HepG2 (cell line): Measurements from ENCODE around the gene IFI30. TPM values are rescaled to one million over a fixed set of nuclear protein-coding genes. Genes with fewer than 3 reads are reported as not detected.
A peak's percentile ranks its signal among the peaks of the same experiment; 100 is the strongest.

Source experiments
- FOXP4 ChIP-seq: sonication (generic); formaldehyde crosslinking; IDR thresholded peaks from 2 replicates; pipeline ENCODE4 v1.4.0; 2020; ENCODE audit warnings: missing genetic modification reagents
- NFE2L1 ChIP-seq: sonication (generic); formaldehyde crosslinking; IDR thresholded peaks from 2 replicates; pipeline ENCODE4 v1.4.0; 2020; ENCODE audit warnings: missing genetic modification reagents, mild to moderate bottlenecking, borderline replicate concordance
- TBL1XR1 ChIP-seq: fragments of 150-350 bp; IDR thresholded peaks from 2 replicates; pipeline ENCODE4 v1.6.1; 2014; ENCODE audit warnings: borderline replicate concordance, low read length; ENCODE audit not compliant: partially characterized antibody
- ZFP1 ChIP-seq: IDR thresholded peaks from 2 replicates; pipeline ENCODE4 v1.6.1; 2016
- ZNF18 ChIP-seq: sonication (generic); formaldehyde crosslinking; IDR thresholded peaks from 2 replicates; pipeline ENCODE4 v1.8.0; 2022; ENCODE audit warnings: mild to moderate bottlenecking, missing genetic modification reagents; ENCODE audit not compliant: insufficient replicate concordance
- ZNF337 ChIP-seq: sonication (generic); formaldehyde crosslinking; IDR thresholded peaks from 2 replicates; pipeline ENCODE4 v1.5.1; 2020; ENCODE audit warnings: missing genetic modification reagents, low read depth, mild to moderate bottlenecking, borderline replicate concordance
- ZNF563 ChIP-seq: sonication (generic); formaldehyde crosslinking; IDR thresholded peaks from 2 replicates; pipeline ENCODE4 v1.8.0; 2022; ENCODE audit warnings: mild to moderate bottlenecking, moderate library complexity, missing genetic modification reagents
- ZNF768 ChIP-seq: sonication (generic); formaldehyde crosslinking; IDR thresholded peaks from 2 replicates; pipeline ENCODE4 v1.4.0; 2020; ENCODE audit warnings: missing genetic modification reagents
- ZNF772 ChIP-seq: sonication (generic); formaldehyde crosslinking; IDR thresholded peaks from 2 replicates; pipeline ENCODE4 v1.5.0; 2020; ENCODE audit warnings: mild to moderate bottlenecking, missing genetic modification reagents
- ZSCAN29 ChIP-seq: sonication (generic); formaldehyde crosslinking; conservative IDR thresholded peaks from 2 replicates; pipeline ENCODE4 v1.4.0; 2020; ENCODE audit warnings: mild to moderate bottlenecking, missing genetic modification reagents
- ZSCAN31 ChIP-seq: sonication (generic); formaldehyde crosslinking; IDR thresholded peaks from 2 replicates; pipeline ENCODE4 v1.5.0; 2020; ENCODE audit warnings: low read depth, mild to moderate bottlenecking, missing genetic modification reagents
- polyA plus RNA-seq, 8 experiments: library from polyadenylated mRNA; depleted of rRNA in 3 of 8; stranded (reverse) in 7 of 8; unstranded in 1 of 8; fragments of >200 nt; fragmentation: Illumina TruSeq in 4 of 8; extraction: Trizol in 4 of 8; gene quantifications; 2 replicates each; pipeline versions ENCODE4 v1.2.1 to v1.2.3, GENCODE V29; 2011 to 2016; ENCODE audit warnings: low read depth in 4 of 8, missing spikeins in 1 of 8, mixed read lengths in 1 of 8; ENCODE audit not compliant: insufficient read depth in 1 of 8
- total RNA-seq, 5 experiments: library from RNA; depleted of rRNA; stranded (reverse); fragments of >200 nt; fragmentation: Illumina TruSeq; extraction: Trizol; gene quantifications; 2 replicates each; pipeline ENCODE4 v1.2.3, GENCODE V29; 2016; ENCODE audit warnings: low read depth in 1 of 5
- TF ChIP-seq, protein P1 (sequence below): sonication (generic); formaldehyde crosslinking; IDR thresholded peaks from 2 replicates; pipeline ENCODE4 v1.8.1; 2023; ENCODE audit warnings: mild to moderate bottlenecking, moderate library complexity, missing genetic modification reagents
- TF ChIP-seq, protein P2 (sequence below): sonication (generic); formaldehyde crosslinking; IDR thresholded peaks from 2 replicates; pipeline ENCODE4 v1.4.0; 2020; ENCODE audit warnings: mild to moderate bottlenecking, missing genetic modification reagents, borderline replicate concordance
- TF ChIP-seq, protein P3 (sequence below): sonication (generic); formaldehyde crosslinking; IDR thresholded peaks from 2 replicates; pipeline ENCODE4 v1.9.0; 2022; ENCODE audit warnings: missing genetic modification reagents, mild to moderate bottlenecking, borderline replicate concordance

IFI30 gene
- total and polyA plus RNA-seq, 2 of the 13 experiments (the other 11 are each of a cell fraction or from before 2014, with no cell fraction given) = 25.0 to 79.4 TPM

GRCh38 chr19:18152817-18153555 is 20.6 kb upstream of the IFI30 start, which contains the start of gene PIK3R2 (continued):
- TF ChIP-seq, protein P1, sequence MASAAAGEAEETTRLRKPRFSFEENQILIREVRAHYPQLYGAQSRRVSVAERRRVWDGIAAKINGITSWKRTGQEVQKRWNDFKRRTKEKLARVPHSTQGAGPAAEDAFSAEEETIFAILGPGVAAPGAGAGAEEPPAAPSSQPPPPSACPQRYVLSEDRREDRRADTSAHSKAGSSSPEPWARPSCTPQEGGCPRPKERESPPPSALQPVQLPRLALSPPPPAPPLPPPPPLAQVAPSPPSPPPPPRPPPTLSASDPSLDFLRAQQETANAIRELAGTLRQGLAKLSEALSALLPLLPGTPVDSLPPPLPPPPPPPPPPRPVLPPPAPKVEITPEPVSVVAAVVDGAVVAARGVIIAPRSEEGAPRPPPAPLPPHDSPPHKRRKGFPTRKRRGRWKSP (CRISPR knock-in tag) = no peak
- 0 out of 2 replicates have a peak, but pooled peaks have one; percentile 42 for TF ChIP-seq ZSCAN31 (CRISPR knock-in tag)
- no peak for TF ChIP-seq ZSCAN29 (CRISPR knock-in tag)
- TF ChIP-seq TBL1XR1 = peak; percentile 34
- TF ChIP-seq FOXP4 (CRISPR knock-in tag) = no peak
- TF ChIP-seq, protein P2, sequence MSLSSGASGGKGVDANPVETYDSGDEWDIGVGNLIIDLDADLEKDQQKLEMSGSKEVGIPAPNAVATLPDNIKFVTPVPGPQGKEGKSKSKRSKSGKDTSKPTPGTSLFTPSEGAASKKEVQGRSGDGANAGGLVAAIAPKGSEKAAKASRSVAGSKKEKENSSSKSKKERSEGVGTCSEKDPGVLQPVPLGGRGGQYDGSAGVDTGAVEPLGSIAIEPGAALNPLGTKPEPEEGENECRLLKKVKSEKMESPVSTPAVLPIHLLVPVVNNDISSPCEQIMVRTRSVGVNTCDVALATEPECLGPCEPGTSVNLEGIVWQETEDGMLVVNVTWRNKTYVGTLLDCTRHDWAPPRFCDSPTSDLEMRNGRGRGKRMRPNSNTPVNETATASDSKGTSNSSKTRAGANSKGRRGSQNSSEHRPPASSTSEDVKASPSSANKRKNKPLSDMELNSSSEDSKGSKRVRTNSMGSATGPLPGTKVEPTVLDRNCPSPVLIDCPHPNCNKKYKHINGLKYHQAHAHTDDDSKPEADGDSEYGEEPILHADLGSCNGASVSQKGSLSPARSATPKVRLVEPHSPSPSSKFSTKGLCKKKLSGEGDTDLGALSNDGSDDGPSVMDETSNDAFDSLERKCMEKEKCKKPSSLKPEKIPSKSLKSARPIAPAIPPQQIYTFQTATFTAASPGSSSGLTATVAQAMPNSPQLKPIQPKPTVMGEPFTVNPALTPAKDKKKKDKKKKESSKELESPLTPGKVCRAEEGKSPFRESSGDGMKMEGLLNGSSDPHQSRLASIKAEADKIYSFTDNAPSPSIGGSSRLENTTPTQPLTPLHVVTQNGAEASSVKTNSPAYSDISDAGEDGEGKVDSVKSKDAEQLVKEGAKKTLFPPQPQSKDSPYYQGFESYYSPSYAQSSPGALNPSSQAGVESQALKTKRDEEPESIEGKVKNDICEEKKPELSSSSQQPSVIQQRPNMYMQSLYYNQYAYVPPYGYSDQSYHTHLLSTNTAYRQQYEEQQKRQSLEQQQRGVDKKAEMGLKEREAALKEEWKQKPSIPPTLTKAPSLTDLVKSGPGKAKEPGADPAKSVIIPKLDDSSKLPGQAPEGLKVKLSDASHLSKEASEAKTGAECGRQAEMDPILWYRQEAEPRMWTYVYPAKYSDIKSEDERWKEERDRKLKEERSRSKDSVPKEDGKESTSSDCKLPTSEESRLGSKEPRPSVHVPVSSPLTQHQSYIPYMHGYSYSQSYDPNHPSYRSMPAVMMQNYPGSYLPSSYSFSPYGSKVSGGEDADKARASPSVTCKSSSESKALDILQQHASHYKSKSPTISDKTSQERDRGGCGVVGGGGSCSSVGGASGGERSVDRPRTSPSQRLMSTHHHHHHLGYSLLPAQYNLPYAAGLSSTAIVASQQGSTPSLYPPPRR (CRISPR knock-in tag) = no peak
- 0 out of 2 replicates have a peak, but pooled peaks have one; percentile 13 for TF ChIP-seq ZNF337 (CRISPR knock-in tag)
- TF ChIP-seq ZNF18 = no peak
- TF ChIP-seq ZFP1 = no peak; the same call in 1 of the 2 replicates
- peak; percentile 87 for TF ChIP-seq ZNF563 (CRISPR knock-in tag)
- no peak for TF ChIP-seq ZNF768
- TF ChIP-seq ZNF772 (CRISPR knock-in tag) = no peak
- TF ChIP-seq, protein P3, sequence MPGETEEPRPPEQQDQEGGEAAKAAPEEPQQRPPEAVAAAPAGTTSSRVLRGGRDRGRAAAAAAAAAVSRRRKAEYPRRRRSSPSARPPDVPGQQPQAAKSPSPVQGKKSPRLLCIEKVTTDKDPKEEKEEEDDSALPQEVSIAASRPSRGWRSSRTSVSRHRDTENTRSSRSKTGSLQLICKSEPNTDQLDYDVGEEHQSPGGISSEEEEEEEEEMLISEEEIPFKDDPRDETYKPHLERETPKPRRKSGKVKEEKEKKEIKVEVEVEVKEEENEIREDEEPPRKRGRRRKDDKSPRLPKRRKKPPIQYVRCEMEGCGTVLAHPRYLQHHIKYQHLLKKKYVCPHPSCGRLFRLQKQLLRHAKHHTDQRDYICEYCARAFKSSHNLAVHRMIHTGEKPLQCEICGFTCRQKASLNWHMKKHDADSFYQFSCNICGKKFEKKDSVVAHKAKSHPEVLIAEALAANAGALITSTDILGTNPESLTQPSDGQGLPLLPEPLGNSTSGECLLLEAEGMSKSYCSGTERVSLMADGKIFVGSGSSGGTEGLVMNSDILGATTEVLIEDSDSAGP (CRISPR knock-in tag) = peak; percentile 42; the same call in 1 of the 2 replicates
- no peak for TF ChIP-seq NFE2L1
